Measurements from ENCODE around the gene ALOX5. TPM values are rescaled to one million over a fixed set of nuclear protein-coding genes. Genes with fewer than 3 reads are reported as not detected.
"Not testable (repeated sequence)": the region's sequence is repeated elsewhere in the genome, so short reads cannot be mapped to it uniquely, and the experiment has no call there.

ALOX5 gene
- total RNA-seq, 1 donor from 2014 or later, result 181 TPM

DNA sequence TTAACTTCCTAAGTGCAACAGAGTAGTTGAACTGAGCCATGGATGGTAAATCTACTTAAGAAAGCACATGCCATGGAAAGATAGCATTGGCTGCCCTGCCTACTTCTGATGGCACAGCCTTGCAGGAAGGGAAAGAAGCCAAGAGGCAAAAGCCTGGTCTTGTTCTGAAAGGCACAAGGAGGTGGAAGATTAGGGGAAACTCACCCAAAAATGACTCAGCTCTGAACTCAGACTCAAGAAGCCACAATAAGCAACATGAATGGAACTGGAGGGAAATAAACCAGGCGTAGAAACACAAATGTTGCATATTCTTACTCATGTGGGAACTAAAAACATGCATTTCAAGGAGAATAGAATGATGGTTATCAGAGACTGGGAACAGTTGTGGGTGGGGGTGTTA, 20.8 kb upstream of the ALOX5 start:
- no peaks in the 10 kb centered on the region for H3K27me3 Mint-ChIP-seq
- peak overlapping the region; percentile 56 for H3K27ac Mint-ChIP-seq
- intact Hi-C loops (cut with micrococcal nuclease), result loop anchor here (2.0 kb wide), 1 partner anchor 18 kb away; no protein-coding TSS in a partner anchor
- no peaks in the 10 kb centered on the region for H3K9me3 Mint-ChIP-seq
- ATAC-seq (ENCODE audit: low read depth) (peak; percentile 42), DNase-seq (no peak)
- peak overlapping the region; percentile 75 for H3K4me3 Mint-ChIP-seq
- POLR2A ChIA-PET, result no interaction called here
- TF ChIP-seq, protein P1, sequence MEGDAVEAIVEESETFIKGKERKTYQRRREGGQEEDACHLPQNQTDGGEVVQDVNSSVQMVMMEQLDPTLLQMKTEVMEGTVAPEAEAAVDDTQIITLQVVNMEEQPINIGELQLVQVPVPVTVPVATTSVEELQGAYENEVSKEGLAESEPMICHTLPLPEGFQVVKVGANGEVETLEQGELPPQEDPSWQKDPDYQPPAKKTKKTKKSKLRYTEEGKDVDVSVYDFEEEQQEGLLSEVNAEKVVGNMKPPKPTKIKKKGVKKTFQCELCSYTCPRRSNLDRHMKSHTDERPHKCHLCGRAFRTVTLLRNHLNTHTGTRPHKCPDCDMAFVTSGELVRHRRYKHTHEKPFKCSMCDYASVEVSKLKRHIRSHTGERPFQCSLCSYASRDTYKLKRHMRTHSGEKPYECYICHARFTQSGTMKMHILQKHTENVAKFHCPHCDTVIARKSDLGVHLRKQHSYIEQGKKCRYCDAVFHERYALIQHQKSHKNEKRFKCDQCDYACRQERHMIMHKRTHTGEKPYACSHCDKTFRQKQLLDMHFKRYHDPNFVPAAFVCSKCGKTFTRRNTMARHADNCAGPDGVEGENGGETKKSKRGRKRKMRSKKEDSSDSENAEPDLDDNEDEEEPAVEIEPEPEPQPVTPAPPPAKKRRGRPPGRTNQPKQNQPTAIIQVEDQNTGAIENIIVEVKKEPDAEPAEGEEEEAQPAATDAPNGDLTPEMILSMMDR (IDR thresholded peaks at IDR 0.05), result no peak
- no peaks in the 10 kb centered on the region for H3K36me3 Mint-ChIP-seq (ENCODE audit: low read depth)
- CTCF ChIA-PET, result interaction anchor here (0.7 kb wide), 1 partner anchor 319 kb away, joined by 3 read pairs; no protein-coding TSS in a partner anchor
- peaks cover 45% of the 10 kb centered on the region for H3K4me1 Mint-ChIP-seq

DNA sequence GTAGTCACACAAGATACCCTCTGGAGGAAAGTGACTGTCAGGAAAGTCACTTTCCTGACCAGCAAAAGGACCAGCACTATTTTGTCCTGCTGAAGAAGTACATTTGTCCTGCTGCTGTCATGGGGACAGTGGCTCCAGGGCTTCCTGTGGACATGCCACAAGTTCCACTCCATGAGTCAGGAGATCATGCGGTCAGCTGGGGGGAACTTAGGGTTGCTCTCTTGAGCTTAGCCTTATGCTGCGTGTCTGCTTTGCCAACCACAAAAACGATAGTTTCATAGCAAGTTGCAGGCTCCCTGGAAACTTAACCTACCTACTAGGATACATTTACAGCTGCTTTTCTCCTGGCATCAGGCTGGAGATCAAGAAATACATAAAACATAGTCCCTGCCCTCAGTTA, 19.8 kb upstream of the ALOX5 start:
- H3K27me3 Mint-ChIP-seq, result no peaks in the 10 kb centered on the region
- no peak overlapping the region for H3K4me3 Mint-ChIP-seq
- TF ChIP-seq, protein P1 (IDR thresholded peaks at IDR 0.05), result no peak
- no peaks in the 10 kb centered on the region for H3K36me3 Mint-ChIP-seq (ENCODE audit: low read depth)
- H3K9me3 Mint-ChIP-seq, result no peaks in the 10 kb centered on the region
- POLR2A ChIA-PET, result interaction anchor here (1.8 kb wide), 1 partner anchor 16 kb away, joined by 6 read pairs; no protein-coding TSS in a partner anchor
- no peak for DNase-seq
- intact Hi-C loops (cut with micrococcal nuclease), result no loop called here
- no peak overlapping the region for H3K27ac Mint-ChIP-seq
- no peak for ATAC-seq (ENCODE audit: low read depth)
- CTCF ChIA-PET, result interaction anchor here (1.3 kb wide), 1 partner anchor 110 kb away, joined by 6 read pairs; no protein-coding TSS in a partner anchor
- H3K4me1 Mint-ChIP-seq, result peaks cover 48% of the 10 kb centered on the region

DNA sequence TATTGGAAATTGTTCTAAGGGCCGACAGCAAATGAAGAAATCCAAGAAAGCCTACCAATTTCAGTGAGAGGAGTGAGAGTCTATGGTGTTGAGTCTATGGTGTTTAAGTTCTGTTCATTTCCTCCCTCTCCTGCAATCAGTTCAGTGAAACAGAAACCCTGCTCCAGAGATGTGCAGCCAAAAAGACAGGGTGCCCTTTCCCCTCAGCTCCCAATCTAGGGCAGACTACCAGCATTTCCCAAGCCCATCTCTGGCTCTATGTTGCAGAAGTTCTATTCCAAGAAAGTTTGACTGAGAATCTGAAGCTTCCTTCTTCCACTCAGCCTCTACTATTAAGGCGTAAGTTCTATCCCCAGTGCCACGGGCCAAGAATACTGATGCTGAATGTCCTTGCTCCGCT, 18.5 kb upstream of the ALOX5 start:
- CTCF ChIA-PET, result no interaction called here
- H3K9me3 Mint-ChIP-seq, result no peaks in the 10 kb centered on the region
- TF ChIP-seq, protein P1 (IDR thresholded peaks at IDR 0.05), result no peak
- H3K4me1 Mint-ChIP-seq, result peaks cover 55% of the 10 kb centered on the region
- no peak overlapping the region for H3K4me3 Mint-ChIP-seq
- no peak overlapping the region for H3K27ac Mint-ChIP-seq
- H3K27me3 Mint-ChIP-seq, result no peaks in the 10 kb centered on the region
- intact Hi-C loops (cut with micrococcal nuclease), result no loop called here
- POLR2A ChIA-PET, result no interaction called here
- no peak for DNase-seq
- H3K36me3 Mint-ChIP-seq (ENCODE audit: low read depth), result no peaks in the 10 kb centered on the region
- no peak for ATAC-seq (ENCODE audit: low read depth)

DNA sequence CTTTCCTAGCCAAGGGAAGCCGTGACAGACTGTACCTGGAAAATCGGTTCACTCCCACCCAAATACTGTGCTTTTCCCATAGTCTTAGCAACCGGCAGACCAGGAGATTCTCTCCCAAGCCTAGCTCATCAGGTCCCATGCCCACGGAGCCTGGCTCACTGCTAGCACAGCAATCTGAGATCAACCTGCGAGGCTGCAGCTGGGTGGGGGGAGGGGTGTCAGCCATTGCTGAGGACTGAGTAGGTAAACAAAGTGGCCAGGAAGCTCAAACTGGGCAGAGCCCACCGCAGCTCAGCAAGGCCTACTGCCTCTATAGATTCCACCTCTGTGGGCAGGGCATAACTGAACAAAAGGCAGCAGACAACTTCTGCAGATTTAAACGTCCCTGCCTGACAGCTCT, 15.1 kb upstream of the ALOX5 start:
- H3K4me3 Mint-ChIP-seq; H3K36me3 Mint-ChIP-seq (ENCODE audit: low read depth); H3K9me3 Mint-ChIP-seq; H3K27ac Mint-ChIP-seq; intact Hi-C loops (cut with micrococcal nuclease); ATAC-seq (ENCODE audit: low read depth); DNase-seq; H3K27me3 Mint-ChIP-seq: not testable (repeated sequence)
- CTCF ChIA-PET, result interaction anchor here (1.0 kb wide), 1 partner anchor 106 kb away, joined by 3 read pairs; no protein-coding TSS in a partner anchor
- peaks cover 44% of the 10 kb centered on the region for H3K4me1 Mint-ChIP-seq
- POLR2A ChIA-PET, result interaction anchor here (0.8 to 0.9 kb wide), 2 partner anchors 11 to 64 kb away, joined by 3 to 5 read pairs; no protein-coding TSS in a partner anchor

DNA sequence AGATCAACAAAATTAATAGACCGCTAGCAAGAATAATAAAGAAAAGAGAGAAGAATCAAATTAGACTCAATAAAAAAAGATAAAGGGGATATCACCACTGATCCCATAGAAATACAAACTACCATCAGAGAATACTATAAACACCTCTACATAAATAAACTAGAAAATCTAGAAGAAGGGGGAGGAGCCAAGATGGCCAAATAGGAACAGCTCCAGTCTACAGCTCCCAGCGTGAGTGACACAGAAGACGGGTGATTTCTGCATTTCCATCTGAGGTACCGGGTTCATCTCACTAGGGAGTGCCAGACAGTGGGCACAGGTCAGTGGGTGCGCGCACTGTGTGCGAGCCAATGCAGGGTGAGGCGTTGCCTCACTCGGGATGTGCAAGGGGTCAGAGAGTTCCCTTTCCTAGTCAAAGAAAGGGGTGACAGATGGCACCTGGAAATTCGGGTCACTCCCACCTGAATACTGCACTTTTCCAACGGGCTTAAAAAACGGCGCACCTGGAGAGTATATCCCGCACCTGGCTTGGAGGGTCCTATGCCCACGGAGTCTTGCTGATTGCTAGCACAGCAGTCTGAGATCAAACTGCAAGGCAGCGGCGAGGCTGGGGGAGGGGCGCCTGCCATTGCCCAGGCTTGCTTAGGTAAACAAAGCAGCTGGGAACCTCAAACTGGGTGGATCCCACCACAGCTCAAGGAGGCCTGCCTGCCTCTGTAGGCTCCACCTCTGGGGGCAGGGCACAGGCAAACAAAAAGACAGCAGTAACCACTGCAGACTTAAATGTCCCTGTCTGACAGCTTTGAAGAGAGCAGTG, 11.8 kb upstream of the ALOX5 start:
- H3K27me3 Mint-ChIP-seq; DNase-seq; POLR2A ChIA-PET; H3K36me3 Mint-ChIP-seq (ENCODE audit: low read depth); H3K9me3 Mint-ChIP-seq; CTCF ChIA-PET; ATAC-seq (ENCODE audit: low read depth); H3K4me3 Mint-ChIP-seq; H3K27ac Mint-ChIP-seq; intact Hi-C loops (cut with micrococcal nuclease): not testable (repeated sequence)
- peaks cover 41% of the 10 kb centered on the region for H3K4me1 Mint-ChIP-seq

DNA sequence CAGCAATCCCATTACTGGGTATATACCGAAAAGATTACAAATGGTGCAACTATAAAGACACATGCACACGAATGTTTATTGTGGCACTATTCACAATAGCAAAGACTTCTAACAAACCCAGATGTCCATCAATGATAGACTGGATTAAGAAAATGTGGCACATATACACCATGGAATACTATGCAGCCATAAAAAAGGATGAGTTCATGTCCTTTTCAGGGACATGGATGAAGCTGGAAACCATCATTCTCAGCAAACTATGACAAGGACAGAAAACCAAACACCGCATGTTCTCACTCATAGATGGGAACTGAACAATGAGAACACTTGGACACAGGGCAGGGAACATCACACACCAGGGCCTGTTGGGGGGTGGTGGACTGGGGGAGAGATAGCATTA, 6.4 kb upstream of the ALOX5 start:
- H3K4me1 Mint-ChIP-seq, result peaks cover 70% of the 10 kb centered on the region
- H3K27me3 Mint-ChIP-seq; POLR2A ChIA-PET; H3K36me3 Mint-ChIP-seq (ENCODE audit: low read depth); CTCF ChIA-PET; H3K4me3 Mint-ChIP-seq; H3K9me3 Mint-ChIP-seq; ATAC-seq (ENCODE audit: low read depth); DNase-seq; intact Hi-C loops (cut with micrococcal nuclease): not testable (repeated sequence)
- H3K27ac Mint-ChIP-seq, result peak overlapping the region; percentile 68

All from activated B cell treated with CpG ODN at 0.5 μM for 24 hours (primary cell).